HepG2 (cell line): ENCODE measurements around the gene SBK2.

ENCODE experiments used
- GLI4 ChIP-seq: sonication (generic); formaldehyde crosslinking; IDR thresholded peaks from 2 replicates; pipeline ENCODE4 v1.5.1; 2020; ENCODE audit warnings: missing genetic modification reagents, mild to moderate bottlenecking, moderate library complexity, borderline replicate concordance
- GTF3A ChIP-seq: sonication (generic); formaldehyde crosslinking; conservative IDR thresholded peaks from 2 replicates; pipeline ENCODE4 v1.4.0; 2020; ENCODE audit warnings: mild to moderate bottlenecking, missing genetic modification reagents
- MTF1 ChIP-seq: sonication (generic); formaldehyde crosslinking; IDR thresholded peaks from 2 replicates; pipeline ENCODE4 v1.5.0; 2020; ENCODE audit warnings: missing genetic modification reagents

DNA sequence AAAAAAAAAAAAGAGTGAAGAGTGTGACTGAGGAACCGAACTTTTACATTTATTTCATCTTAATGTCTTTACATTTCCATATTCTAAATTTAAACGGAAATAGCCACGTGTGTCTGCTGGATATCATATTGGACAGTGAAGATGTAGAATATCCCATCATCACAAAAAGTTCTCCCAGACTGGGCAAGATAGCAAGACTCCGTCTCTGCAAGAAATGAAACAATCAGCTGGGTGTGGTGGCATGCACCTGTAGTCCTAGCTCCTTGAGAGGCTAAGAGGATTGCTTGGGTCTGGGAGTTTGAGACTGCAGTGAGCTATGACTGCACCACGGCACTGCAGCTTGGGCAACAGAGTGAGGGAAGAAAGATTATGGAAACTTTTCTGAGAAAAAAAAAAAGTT is 39.8 kb upstream of the SBK2 start:
- TF ChIP-seq MTF1 (CRISPR knock-in tag) (no peak), GTF3A (no peak), GLI4 (CRISPR knock-in tag) (no peak)
